Measurements from ENCODE around the gene INTS3.
"Not testable (repeated sequence)": the region's sequence is repeated elsewhere in the genome, so short reads cannot be mapped to it uniquely, and the experiment has no call there.

The INTS3 gene

DNA sequence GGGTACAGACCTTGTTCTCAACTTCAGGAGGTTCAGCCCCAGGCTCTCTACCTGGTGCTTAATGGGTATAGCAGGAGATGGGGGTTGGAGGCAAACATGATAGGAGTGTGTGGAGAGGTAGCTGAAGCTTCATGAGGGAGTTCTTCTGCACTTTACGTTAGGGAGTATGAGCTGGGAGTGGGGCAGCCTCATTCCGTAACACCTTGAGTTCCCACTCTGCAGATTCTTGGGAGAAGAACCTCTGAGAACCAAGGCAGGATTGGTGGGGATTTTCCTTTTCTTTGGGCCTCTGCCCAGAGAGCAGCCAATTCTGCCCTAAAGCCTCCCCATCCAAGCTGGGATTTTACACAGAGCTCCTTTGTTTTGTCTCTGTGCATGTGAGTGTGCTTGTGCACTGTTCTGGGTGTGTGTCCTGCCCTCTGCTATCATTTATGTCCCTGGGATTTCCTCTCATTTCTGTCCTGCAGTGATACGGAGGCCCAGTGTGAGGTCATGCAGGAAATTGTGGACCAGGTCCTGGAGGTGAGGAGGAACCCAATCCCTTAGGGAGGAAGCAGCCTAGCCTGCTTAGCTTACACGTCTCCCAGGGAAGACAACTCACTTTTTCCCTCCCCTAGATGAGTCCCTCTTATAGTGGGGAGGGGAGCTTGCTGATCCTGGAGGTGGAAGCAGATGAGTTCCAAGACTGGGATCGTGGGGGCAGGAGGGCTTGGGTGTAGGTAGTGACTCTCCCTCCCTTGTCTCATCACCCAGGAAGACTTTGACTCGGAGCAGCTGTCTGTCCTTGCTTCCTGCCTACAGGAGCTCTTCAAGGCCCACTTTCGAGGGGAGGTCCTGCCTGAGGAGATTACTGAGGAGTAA, 35.7 kb downstream of the INTS3 start:
- no peak for DNase-seq

DNA sequence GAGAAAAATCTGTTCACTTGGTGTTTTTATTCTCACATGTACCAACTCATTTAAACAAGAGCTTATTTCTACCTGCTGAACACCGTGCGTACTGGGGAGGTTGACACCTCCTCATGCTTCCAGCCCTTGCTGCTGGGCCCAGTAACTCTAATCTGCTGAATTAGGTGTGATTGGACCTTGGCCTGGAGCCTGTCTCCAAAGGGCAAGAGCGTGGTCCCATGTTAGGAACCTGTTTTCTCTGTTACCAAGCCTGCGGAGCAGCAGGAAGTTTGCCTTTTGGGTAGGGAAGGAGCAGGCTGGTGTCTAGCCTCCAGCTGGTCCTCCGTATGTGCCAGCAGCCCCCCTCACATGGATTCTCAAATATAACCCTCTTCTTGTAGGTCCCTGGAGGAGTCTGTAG, 36.5 kb downstream of the INTS3 start:
- no peak for DNase-seq

DNA sequence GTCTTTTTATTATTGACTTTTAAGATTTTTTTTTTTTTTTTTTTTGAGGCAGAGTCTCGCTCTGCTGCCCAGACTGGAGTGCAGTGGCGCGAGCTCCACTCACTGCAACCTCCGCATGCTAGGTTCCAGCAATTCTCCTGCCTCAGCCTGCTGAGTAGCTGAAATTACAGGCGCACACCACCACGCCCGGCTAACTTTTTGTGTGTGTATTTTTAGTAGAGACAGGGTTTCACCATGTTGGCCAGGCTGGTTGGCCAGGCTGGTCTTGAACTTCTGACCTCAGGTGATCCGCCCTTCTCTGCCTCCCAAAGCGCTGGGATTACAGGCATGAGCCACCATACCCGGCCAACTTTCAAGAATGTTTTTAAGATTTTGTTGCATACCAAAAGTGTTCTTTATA, 38.8 kb downstream of the INTS3 start:
- not testable (repeated sequence) for DNase-seq

DNA sequence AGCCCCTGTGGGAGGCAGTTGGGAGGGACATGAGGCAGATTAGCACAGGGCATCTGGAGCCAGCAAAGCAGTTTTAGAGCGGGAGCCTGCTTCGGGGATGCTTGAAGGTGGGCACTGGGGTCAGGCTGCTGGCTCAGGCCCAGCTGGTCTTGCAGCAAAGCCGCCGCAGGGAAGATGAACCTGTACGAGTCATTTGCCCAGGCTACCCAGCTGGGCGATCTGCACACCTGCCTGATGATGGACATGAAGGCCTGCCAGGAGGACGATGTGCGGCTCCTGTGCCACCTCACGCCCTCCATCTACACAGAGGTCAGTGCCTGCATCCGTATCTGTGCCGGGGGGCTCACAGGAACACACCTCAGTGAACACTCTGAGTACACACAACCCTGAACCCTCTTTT, 39.7 kb downstream of the INTS3 start:
- DNase-seq = no peak

DNA sequence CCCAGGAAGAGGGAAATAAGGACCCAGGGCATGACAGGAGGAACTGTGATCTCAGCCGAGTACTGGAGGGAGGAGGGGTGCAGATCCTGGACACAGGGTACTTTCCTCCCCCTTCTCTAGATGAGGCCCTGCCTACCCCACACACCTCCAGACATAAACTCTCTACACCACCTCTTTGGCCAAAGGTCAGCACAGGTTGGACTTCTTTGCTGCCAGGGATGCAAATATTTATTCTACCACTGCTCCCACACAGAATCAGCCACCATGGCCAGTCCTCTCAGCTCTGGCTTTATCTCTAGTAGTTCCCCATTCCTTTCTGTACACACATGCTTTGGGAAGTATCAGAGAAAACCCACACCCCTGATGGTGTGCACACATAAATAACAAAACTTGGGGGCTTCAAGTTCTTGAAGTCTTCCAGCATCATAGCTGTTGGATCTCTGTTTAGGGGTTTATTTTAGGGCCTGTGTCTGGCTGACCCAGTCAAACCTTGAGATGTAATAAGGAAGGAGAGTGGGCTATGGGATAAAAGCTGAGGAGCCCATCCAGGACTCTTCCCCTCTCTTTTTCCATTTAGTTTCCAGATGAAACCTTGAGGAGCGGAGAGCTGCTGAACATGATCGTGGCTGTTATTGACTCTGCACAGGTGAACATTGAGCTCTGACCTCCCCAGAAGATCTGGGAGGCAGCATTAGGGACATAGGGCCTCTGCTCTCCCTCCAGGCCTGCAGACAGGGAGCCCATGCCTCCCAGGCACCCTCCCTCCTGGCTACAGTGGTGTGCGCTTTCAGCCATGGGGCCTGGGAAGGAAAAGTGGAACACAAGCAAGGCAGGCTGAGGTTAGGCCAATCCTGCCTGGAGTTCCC, 40.7 kb downstream of the INTS3 start:
- DNase-seq = peak; percentile 32 to 40 (median 35)

DNA sequence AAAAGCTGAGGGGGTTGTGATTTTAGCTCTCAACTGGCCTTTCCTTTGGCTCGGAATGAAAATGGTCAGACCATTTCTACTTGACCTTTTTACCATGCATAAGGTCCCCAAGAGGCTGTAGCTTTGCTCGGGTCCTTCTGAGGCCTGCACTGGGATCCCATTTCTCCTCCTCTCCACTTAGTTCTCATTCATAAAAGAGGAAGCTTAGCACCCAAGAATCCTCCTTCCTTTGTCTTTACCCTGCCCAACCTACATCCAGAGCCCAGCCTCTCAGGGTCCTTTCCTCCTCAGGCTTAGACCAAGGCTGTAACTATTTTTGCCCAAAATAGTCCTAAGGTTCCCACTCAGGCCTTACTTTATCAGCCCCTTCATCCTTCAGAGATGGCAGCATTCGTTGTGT, 41.4 kb downstream of the INTS3 start:
- DNase-seq = peak; percentile 27 to 42 (median 30)

DNA sequence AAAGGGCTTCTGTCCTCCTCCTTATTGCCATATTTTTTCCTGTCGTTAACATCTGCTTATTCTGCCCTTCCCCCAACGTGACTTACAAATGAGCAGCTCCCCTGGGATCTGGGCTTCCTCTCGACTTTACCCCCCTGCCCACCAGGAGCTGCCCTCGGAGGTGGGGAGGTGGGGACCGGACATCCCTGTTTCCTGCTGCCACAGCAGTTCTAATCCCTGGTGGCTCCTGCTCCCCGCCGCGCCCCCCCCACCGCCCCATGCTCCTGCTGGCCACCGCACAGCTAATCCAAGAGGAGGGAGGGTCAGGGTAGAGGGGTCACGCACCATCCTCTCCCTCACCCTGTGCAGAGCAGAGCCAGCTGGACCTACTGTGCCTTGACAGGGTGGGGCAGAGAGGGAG, 42.9 kb downstream of the INTS3 start:
- no peak for DNase-seq

DNA sequence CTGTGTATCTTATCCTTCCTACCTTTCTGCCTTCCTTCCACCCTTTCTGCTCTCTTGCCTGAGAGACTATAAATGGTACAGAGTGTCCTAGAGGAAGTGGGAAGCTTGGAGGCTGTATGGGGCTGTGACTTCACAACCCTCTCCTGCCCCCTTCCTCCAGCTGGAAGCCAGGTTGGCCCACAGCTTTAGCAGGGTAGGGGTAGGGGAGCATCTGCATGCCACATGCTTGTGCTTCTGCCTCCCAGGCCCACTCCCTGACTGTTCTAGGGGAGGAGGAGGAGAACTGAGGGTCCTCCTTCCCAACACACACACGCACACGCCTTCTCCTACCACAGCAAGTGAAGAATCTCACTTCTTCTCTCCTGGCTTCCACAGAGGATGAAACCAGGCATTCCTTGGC, 43.4 kb downstream of the INTS3 start:
- DNase-seq = no peak

DNA sequence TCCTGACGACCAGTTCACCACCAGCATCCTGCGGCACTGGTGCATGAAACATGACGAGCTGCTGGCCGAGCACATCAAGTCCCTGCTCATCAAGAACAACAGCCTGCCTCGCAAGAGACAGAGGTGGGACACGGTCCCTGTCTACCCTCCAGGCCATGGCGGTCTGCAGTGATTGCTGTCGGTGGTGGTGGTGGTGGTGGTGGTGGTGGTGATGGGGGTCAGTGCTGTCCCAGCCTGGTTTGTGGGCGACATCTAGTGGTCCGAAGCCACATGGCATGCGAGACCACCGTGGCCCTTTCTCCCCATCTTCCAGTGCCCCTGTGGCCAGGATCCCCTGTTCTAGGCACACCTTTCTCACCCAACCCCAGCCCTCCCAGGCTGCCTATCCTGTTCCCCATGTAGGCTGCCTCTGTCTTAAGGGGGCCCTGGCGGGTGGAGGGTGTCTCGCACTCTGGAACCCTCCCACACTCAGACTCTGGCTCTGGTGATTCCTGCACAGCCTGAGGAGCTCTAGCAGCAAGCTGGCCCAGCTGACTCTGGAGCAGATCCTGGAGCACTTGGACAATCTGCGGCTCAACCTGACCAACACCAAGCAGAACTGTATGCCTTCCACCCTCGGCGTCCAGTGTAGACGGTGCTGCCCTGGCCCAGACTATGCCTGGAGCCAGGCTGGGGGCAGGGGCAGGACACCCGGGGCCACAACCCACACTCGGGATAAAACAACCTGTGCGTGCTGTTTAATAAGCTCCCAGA, 44.2 kb downstream of the INTS3 start:
- DNase-seq = no peak

DNA sequence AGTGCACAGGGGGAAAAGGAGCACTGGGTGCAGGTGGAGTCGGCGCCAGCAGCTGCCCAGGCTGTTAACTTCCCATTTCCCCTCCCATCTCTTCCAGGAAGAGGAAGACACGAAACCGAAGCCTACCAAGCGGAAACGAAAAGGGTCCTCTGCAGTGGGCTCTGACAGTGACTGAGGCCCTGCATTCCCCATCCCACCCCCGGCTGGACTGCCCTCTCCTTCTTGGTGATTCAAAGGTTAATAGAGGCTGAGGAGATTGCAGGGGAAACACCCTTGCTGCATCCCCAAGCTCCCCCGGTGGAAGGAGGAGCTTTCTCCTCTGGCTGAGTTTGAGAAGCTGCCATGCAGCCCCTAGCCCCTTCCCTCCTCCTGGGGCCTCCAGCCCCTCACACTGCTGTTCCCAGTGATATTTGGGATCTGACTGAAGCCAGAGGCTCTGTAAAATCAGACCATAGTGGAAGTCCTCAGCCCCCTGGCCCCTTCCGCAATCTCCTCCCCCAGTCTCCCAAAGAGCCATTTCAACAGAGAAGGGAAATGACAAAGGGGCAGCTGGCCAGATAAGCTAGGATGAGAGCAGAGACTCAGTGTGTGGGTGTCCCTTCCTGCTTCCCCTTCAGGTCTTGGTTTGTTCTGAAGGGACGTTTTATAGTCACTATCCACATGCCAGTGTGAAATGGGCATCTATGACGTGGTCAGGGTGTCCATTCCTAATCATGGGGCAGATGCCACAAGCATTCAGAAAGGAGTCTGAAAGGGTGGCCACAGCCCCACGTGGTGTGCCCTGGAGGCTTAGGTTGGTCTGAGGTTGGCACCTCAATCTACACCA, 45.5 kb downstream of the INTS3 start:
- peak; percentile 94 to 99 (median 96) for DNase-seq

DNA sequence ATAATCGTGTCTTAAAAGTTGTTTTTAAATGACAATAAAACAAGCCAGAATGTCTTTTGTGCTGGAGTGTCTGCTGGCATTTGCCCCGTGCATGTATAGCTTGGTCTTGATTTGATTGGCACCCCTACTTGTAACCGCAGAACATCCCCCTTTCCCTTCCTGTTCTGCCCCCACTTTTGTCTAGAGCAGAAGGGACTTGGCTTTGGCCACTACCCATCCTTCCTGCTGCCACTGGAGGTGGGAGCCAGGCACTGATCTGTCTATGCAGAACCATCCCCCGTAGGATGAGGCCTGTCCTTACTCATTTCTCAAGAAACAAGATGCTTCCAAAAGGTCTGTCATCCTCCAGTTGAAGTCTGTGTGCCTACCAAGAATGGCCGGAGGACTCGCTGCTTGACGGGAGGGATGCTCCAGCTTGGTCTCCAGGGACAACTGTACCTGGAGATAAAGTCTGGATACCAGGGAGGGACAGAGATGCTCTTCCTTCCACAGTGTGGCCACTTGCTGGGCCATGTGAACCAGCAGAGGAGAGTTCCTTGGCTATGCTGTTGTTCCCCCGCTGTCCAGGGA, 46.3 kb downstream of the INTS3 start:
- peak; percentile 37 to 46 (median 43) for DNase-seq

DNA sequence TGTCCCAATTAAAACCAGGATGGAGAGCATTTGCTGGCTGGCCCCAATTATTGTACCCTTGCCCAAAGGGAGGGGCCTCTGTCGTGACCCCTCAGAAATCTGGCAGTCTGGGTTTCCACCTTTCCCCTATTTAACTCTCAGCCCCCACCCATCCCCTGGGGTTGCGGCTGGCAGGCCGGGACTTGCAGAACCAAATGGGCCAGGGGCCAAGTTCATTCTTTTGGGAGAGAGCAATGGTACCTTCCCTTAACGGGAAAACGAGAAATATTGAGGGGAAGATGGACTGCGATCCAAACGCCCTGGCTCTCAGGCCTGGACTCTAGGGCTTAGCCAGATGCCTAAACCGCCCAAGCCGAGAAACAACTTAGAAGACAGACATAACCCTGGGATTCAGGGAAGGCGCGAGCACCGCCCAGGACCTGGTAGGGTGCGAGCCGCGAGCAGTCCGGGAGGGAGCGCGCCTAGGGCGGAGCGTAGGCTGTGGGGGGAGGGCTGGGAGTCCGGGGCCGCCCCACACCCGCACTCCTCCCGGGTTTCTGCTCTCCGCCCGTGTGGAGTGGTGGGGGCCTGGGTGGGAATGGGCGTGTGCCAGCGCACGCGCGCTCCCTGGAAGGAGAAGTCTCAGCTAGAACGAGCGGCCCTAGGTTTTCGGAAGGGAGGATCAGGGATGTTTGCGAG, 47.1 kb downstream of the INTS3 start, which contains the start of gene SLC27A3:
Gene SLC27A3, plus strand, starts transcription at position 628 of the 678 bp plus-strand sequence. CDS start 91 bp downstream, outside the sequence.
- peak; percentile 55 to 75 (median 64) for DNase-seq

DNA sequence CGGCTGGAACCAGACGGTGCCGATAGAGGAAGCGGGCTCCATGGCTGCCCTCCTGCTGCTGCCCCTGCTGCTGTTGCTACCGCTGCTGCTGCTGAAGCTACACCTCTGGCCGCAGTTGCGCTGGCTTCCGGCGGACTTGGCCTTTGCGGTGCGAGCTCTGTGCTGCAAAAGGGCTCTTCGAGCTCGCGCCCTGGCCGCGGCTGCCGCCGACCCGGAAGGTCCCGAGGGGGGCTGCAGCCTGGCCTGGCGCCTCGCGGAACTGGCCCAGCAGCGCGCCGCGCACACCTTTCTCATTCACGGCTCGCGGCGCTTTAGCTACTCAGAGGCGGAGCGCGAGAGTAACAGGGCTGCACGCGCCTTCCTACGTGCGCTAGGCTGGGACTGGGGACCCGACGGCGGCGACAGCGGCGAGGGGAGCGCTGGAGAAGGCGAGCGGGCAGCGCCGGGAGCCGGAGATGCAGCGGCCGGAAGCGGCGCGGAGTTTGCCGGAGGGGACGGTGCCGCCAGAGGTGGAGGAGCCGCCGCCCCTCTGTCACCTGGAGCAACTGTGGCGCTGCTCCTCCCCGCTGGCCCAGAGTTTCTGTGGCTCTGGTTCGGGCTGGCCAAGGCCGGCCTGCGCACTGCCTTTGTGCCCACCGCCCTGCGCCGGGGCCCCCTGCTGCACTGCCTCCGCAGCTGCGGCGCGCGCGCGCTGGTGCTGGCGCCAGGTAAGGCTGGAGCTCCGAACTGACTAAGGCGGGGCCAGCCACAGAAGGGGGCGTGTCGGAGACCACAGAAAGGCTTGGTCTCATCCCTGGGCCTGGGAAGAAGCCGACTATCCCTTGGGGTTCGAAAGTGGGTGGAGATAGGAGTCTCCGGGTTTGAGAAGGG, 47.8 kb downstream of the INTS3 start:
- DNase-seq = peak; percentile 36 to 54 (median 40)

DNA sequence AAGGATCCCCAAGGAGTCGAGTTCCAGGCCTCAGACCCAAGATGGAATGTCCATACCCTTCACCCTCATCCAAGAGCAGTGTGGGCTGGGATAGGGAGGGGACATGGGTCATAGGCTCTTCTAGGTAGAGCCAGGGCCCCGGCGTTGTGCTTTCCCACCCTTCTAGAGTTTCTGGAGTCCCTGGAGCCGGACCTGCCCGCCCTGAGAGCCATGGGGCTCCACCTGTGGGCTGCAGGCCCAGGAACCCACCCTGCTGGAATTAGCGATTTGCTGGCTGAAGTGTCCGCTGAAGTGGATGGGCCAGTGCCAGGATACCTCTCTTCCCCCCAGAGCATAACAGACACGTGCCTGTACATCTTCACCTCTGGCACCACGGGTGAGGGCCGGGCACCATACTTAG, 48.5 kb downstream of the INTS3 start:
- no peak for DNase-seq

DNA sequence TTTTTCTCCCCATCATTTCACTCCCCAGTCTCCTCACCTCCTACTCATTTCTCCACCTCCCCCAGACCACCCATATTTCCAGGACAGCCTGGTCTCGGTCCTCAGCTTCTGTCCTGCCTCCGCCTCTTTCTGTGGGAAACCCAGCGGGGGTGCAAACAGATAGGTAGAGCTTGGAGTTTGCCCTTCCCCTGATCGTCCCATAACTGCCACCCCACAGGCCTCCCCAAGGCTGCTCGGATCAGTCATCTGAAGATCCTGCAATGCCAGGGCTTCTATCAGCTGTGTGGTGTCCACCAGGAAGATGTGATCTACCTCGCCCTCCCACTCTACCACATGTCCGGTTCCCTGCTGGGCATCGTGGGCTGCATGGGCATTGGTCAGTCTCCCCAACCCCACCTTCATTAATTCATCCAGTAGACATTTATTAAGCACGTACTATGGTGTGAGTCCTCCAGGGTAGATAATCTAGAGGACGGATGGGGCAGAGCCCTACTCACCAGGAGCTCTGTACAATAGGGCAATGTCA, 49.1 kb downstream of the INTS3 start:
- DNase-seq = no peak

DNA sequence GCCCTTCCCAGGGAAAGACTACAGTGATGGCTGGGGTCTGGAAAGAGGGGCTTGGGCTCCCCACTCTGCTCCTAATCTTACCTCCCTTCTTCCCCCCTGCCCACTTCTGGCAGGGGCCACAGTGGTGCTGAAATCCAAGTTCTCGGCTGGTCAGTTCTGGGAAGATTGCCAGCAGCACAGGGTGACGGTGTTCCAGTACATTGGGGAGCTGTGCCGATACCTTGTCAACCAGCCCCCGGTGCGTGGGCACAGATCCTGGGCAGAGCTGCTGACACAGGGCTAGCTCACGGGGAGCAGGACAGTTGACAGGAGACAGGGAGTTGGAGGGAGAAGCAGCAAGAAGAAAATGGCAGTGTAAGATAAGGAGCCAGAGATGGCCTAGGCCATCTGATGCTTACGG, 49.8 kb downstream of the INTS3 start:
- no peak for DNase-seq

DNA sequence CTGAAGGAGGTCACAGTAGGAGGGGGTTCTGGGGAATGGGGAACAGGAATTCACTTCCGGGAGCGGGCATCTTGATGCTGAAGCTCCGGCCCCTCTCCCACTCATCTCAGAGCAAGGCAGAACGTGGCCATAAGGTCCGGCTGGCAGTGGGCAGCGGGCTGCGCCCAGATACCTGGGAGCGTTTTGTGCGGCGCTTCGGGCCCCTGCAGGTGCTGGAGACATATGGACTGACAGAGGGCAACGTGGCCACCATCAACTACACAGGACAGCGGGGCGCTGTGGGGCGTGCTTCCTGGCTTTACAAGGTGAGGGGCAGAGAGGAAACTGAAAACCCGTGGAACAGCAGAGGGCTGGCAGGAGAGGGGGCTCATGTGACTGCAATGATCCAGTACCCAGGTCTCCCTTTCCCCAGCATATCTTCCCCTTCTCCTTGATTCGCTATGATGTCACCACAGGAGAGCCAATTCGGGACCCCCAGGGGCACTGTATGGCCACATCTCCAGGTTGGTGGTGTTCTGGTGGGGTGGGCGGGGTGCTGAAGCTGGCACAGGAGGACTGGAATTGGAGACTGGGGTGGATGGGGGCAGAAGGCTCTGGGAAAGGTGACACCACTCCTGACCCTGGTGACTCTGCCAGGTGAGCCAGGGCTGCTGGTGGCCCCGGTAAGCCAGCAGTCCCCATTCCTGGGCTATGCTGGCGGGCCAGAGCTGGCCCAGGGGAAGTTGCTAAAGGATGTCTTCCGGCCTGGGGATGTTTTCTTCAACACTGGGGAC, 50.4 kb downstream of the INTS3 start:
- no peak for DNase-seq

DNA sequence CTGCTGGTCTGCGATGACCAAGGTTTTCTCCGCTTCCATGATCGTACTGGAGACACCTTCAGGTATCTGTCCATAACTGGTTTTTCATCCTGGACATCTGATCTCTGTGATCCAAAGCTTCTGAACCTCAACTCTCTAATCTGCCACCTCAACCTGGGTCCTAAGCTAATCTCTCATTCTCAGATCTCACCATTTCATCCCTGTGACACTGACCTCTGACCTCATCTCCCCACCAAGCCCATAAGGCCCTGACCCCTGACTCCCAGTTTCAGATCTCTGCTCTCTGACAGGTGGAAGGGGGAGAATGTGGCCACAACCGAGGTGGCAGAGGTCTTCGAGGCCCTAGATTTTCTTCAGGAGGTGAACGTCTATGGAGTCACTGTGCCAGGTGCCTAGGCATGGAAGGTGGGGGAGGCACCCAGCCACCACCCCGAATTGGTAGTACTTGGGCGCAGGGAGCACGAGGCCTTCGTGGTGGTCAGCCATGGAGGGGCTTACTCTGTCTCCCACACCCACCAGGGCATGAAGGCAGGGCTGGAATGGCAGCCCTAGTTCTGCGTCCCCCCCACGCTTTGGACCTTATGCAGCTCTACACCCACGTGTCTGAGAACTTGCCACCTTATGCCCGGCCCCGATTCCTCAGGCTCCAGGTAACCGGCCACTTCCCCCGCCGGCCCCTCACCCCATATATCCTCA, 51.1 kb downstream of the INTS3 start:
- no peak for DNase-seq

All from suppressor macrophage treated with lipopolysaccharide for 1 hour (primary cell).